HG03565 (cell line): ENCODE results near the gene LOX.
"Not testable (repeated sequence)": the region's sequence is repeated elsewhere in the genome, so short reads cannot be mapped to it uniquely, and the experiment has no call there.

ENCODE experiments used
- ATAC-seq: cut with Tn5 transposase; IDR thresholded peaks from one replicate; pipeline ENCODE4 v1.9.1; 2021; ENCODE audit warnings: mild to moderate bottlenecking, moderate library complexity; ENCODE audit not compliant: unreplicated experiment

LOX gene

DNA sequence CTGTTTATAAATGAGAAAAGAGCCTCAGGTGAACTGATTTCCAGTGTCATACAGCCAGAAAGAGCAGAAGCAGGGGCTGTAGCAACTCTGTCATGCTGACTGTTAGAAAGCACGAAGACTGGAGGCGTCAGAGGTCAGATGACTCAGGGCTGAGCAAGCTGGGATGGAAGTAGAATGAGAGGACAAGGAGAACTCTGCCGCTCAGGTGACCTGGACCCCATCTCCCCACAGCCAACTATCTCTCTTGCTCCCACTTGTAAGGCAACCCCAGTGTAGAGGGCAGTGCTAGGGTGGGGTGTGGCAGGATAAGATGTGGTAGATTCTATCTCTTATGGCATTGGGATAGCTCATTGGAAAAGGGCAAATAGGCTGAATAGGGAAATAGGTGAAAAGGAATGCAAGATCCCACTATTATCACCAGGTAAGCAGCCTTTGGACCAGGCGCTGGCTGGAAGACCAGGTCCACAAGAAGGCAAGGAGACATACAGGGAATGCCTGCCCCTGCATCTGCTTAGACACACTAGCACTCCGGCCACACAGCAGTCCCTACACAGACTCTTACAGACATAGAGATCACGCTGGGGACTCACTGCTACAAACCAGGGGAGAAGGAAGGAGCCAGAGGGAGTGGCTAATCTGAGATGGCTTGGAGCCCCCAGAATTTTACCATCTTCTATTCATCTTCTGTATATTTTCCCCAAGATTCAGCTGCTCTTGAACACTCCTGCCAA lies 21.2 kb upstream of the LOX start:
- no peak for ATAC-seq

DNA sequence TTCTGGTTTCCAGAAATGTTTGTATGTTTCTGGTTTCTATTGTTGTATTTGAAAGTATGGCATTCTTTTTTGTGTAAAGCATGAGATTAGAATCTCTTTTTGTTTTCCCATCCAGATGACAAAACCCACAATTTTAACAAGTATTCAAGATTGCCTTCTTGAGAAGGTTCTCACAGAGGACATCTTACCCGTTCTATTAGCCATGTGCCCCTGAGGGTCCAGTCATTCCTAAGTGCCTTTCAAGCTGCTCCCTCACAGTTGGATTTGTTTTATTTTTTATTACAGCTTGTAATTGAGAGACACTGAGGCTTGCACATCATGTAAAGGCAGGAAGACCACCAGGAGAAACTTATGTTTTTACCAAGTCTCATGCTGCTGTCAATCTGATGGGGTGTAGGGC lies 19.3 kb upstream of the LOX start:
- no peak for ATAC-seq

DNA sequence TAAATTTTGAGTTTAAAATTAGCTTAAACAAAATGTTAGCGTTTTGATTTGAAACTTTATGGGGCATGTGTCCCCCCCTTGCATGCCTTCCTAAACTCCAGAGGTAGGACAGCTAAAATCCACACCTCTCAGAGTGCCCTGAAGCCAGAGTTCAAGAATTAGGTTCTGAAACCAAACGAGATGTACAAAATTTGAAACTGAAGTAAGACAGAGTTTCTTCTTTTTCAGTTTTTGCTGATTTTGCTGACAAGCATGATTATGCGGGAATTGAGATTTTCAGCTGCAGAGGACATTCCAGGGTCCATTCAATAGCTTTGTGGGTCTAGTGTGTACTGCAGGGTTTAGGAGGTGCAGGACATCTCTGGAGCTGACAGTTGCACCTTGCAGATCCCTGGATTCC lies 17.1 kb upstream of the LOX start:
- ATAC-seq: no peak

DNA sequence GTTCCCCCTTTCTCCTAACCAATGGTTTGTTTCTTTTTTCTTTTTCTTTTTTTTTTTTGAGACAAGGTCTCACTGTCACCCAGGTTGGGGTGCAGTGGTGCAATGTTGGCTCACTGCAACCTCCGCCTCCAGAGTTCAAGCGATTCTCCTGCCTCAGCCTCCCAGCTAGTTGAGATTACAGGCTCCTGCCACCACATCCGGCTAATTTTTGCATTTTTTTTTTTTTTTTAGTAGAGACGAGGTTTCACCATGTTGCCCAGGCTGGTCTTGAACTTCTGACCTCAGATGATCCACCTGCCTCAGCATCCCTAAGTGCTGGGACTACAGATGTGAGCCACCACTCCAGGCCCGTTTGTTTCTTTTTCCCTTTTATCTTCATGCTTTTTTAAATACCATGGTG lies 16.2 kb upstream of the LOX start:
- not testable (repeated sequence) for ATAC-seq

- no peak for ATAC-seq
Observed at GRCh38 chr5:122093415-122094180, 15.5 kb upstream of the LOX start.

GRCh38 chr5:122091936-122092600 lies 14.0 kb upstream of the LOX start:
- ATAC-seq: no peak

GRCh38 chr5:122089096-122090013 lies 11.3 kb upstream of the LOX start:
- ATAC-seq: no peak

- ATAC-seq: no peak
Observed at GRCh38 chr5:122085041-122085440, 7.0 kb upstream of the LOX start.

DNA sequence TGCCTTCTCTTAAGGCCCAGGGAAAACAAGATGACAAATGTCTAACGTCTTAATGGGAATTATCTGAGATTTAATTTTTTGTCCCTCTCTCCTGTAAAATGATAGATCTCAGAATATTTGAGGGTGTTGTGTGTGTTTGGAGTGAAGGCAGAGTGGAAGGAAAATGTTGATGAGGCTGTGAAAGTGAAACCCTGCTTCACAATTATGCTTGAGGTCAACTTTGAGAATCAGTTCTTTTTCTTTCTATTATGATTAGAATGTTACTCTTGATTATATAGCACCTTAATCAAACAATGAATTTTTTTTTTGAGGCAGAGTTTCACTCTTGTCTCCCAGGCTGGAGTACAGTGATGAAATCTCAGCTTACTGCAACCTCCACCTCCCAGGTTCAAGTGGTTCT lies 5.5 kb upstream of the LOX start:
- ATAC-seq: peak; percentile 46

GRCh38 chr5:122081541-122081940 lies 3.5 kb upstream of the LOX start:
- no peak for ATAC-seq

DNA sequence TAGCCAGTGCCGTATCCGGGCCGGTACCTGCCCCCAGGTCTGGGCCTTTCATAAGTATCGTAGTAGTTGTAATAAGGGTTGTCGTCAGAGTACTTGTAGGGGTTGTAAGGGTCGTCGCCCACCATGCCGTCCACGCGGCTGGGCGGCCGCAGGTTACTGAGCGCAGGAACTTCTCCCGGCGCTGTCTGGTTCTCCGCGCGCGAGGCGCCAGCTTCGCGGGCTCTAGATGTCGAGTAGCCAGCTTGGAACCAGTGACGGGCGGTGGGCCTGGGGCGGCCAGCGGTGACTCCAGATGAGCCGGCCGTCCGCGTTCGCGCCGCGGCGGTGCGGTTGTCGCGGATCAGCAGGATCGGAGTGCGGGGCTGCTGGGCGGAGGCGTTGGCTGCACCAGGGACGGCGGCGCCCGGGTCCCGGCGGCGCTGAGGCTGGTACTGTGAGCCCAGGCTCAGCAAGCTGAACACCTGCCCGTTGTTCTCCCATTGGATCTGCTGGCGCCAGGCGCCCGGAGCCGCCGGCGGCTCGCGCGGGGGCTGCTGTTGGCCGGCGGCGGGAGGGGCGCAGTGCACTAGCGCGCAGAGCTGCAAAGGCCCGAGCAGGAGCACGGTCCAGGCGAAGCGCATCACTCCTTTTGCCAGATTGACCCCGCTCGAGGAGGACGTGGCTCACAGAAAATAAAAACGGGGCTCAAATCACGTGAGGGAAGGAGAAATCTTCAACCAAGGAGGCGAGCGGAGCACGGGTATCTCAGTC lies 518 bp downstream of the LOX start:
- ATAC-seq: no peak

DNA sequence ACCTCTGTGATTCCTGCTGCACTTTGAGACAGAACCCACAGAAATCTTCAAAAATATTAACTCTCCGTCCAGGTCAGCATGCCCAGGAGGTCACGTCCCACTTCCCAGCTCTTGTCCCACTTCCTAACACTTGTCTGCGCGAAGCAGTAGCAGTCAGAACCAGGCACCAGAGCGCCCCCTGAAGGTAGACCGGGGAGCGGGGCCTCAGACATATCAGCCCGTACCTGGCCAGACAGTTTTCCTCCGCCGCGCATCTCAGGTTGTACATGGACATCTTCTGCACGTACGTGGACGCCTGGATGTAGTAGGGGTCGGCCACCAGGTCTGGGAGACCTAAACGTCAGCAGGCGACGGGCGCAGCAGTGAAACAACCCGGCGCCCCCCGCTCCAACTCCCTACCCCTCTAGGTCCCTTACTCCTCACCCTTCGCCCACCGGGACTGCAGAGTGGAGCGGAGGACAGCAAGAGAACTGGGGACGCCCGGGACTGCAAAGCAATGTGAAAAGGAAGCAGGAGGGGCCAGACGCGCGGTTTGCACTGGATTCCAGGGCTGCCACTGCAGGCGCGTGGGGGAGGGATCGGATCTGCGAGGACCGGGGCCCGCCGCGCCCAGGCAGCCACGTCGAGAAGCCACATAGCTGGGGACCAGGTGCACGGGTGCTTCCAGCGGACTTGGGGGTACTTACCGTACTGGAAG lies 1.2 kb downstream of the LOX start:
- ATAC-seq: peak; percentile 39

GRCh38 chr5:122076050-122076461 lies 2.0 kb downstream of the LOX start:
- ATAC-seq: no peak

DNA sequence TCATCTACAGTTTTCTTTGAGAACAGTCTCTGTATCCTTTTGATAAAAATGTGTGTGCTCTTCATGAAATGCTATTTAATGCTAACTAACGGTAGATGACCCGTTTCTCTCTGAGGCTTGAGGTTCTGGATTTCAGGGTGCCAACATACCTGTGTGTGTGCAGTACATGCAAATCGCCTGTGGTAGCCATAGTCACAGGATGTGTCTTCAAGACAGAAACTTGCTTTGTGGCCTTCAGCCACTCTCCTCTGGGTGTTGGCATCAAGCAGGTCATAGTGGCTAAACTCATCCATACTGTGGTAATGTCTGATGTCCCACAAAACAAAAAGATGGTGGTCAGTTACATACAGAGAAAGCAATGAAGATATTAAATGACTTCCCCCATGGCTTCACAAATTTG lies 4.2 kb downstream of the LOX start:
- ATAC-seq: no peak

DNA sequence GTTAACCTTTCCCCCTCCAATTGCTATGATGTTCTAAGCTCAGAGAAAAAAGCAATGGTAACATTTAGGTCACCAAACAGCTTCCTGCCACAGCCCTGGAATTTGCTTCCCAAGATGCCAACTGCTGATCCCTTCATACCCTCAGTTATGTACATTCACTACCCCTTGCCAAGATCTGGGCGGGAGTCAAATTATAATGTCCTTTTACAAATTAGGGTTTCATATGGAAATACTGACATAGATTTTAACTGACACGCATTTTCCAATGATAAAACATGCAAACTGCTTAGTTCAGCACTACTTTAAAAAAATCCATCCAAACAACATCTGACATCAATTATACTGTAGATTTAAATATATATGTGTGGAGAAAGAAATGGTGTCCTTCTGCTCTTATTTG lies 5.0 kb downstream of the LOX start:
- ATAC-seq: no peak

- no peak for ATAC-seq
Observed at GRCh38 chr5:122067390-122067789, 10.7 kb downstream of the LOX start.

GRCh38 chr5:122064992-122065391 lies 13.1 kb downstream of the LOX start:
- ATAC-seq: no peak

DNA sequence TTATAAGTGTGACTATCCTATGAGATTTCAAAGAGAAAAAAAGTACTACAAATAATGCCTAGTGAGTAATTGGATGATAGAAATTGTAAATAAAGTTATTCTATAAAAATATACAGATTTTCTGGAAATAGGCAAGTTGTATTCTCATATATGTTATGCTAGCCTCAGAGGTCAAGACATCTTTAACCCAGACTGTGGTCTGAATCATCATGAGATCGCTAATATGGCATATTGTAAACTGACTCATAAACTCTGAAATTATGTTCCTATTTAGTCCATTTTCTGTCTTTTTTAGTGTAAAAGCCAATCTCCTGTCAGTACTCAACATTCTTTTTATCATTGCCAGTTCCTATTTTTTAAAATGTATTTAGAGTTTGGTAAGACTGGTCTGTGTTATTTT lies 14.2 kb downstream of the LOX start:
- no peak for ATAC-seq

GRCh38 chr5:122062205-122062604 lies 15.9 kb downstream of the LOX start:
- ATAC-seq: no peak

- no peak for ATAC-seq
Observed at GRCh38 chr5:122056913-122057312, 21.1 kb downstream of the LOX start.
